Panc1 (cell line): ENCODE measurements around the gene MRPL21. TPM values are rescaled to one million over a fixed set of nuclear protein-coding genes. Genes with fewer than 3 reads are reported as not detected.

Source experiments
- ATAC-seq: fragments of 200-7000 bp; cut with Tn5 transposase; 2 replicates; pipeline ENCODE4 v1.9.1; 2020; ENCODE audit warnings: mild to moderate bottlenecking, moderate library complexity
- BruUV-seq: library from RNA; stranded (reverse); fragments of 400-500 nt; replicated peaks from 2 replicates; lab custom pipeline; 2021; lab: Mats Ljungman, UMichigan
- CTCF ChIA-PET: fragments of 300-600 bp; sonication (Branson Sonifier 250); formaldehyde crosslinking; loops from one replicate; lab custom pipeline; 2022; ENCODE audit warnings: antibody characterized with exemption; lab: Charles Lee
- POLR2A ChIA-PET: fragments of 300-600 bp; sonication (Branson Sonifier 250); formaldehyde crosslinking; loops from one replicate; lab custom pipeline; 2022; ENCODE audit warnings: antibody characterized with exemption; lab: Charles Lee
- DNase-seq: peaks from one replicate; pipeline ENCODE4 v3.0.0-alpha.2; 2010; ENCODE audit warnings: low read depth, low spot score
- H3K27ac ChIP-seq: 2 replicates; pipeline ENCODE4 v1.5.1; 2011; ENCODE audit warnings: mild to moderate bottlenecking, low read length, inconsistent platforms
- H3K27me3 ChIP-seq: fragments of 200-500 bp; sonication (Bioruptor generic); 2 replicates; pipeline ENCODE4 v1.6.0; 2014; ENCODE audit warnings: low read length, inconsistent platforms; ENCODE audit not compliant: control insufficient read depth, insufficient read depth
- H3K36me3 ChIP-seq: fragments of 200-500 bp; sonication (Bioruptor generic); 2 replicates; pipeline ENCODE4 v1.5.1; 2014; ENCODE audit warnings: inconsistent platforms, mild to moderate bottlenecking, low read length, moderate library complexity; ENCODE audit not compliant: control insufficient read depth, insufficient read depth
- H3K4me1 ChIP-seq: 2 replicates; pipeline ENCODE4 v1.5.1; 2011; ENCODE audit warnings: inconsistent platforms, mild to moderate bottlenecking, low read length, moderate library complexity; ENCODE audit not compliant: control insufficient read depth, insufficient read depth
- H3K4me3 ChIP-seq, 2 experiments: 2 replicates each; pipeline ENCODE4 v1.5.1; 2011 to 2012; ENCODE audit warnings: low read depth in 2 of 2, low read length in 2 of 2, mild to moderate bottlenecking in 2 of 2, inconsistent platforms in 1 of 2, moderate library complexity in 1 of 2
- H3K9me3 ChIP-seq: fragments of 200-500 bp; sonication (Bioruptor generic); 2 replicates; pipeline ENCODE4 v1.5.1; 2014; ENCODE audit warnings: low read depth, mild to moderate bottlenecking, inconsistent platforms, low read length, moderate library complexity; ENCODE audit not compliant: control insufficient read depth, insufficient read depth
- POLR2AphosphoS5 ChIP-seq: IDR thresholded peaks from 2 replicates; pipeline ENCODE4 v1.6.1; 2012; ENCODE audit warnings: mild to moderate bottlenecking, low read depth, low read length, moderate library complexity
- REST ChIP-seq, 2 experiments: IDR thresholded peaks; 2 replicates each; pipeline ENCODE4 v1.6.1; 2011 to 2012; ENCODE audit warnings: low read depth in 2 of 2, control low read depth in 1 of 2, low read length in 1 of 2, mild to moderate bottlenecking in 1 of 2, moderate library complexity in 1 of 2; ENCODE audit not compliant: insufficient read depth in 1 of 2
- SIN3A ChIP-seq: IDR thresholded peaks from 2 replicates; pipeline ENCODE4 v1.6.1; 2012; ENCODE audit warnings: low read depth, mild to moderate bottlenecking, low read length, moderate library complexity, borderline replicate concordance; ENCODE audit not compliant: insufficient read depth
- TCF7L2 ChIP-seq: IDR thresholded peaks from 2 replicates; pipeline ENCODE4 v1.6.1; 2011; ENCODE audit warnings: mild to moderate bottlenecking, low read depth, low read length, inconsistent platforms
- in situ Hi-C: cut with HindIII; loops from 2 replicates; pipeline ENCODE4 v1.10.0; 2016; ENCODE audit warnings: low sequenced_read_pairs, low pct_unique_long_range_greater_than_20kb
- intact Hi-C: fragments of 100-400 bp; cut with micrococcal nuclease; formaldehyde crosslinking; loops from one replicate; pipeline ENCODE4 v1.10.0; 2022; ENCODE audit not compliant: unreplicated experiment
- total RNA-seq: library from RNA; stranded (reverse); gene quantifications from one replicate; pipeline ENCODE4 v1.2.1, GENCODE V29; 2021; ENCODE audit not compliant: unreplicated experiment
- TF ChIP-seq, protein P1 (sequence below): fragments of 450-650 bp; IDR thresholded peaks from 2 replicates; pipeline ENCODE4 v1.5.1; 2017; ENCODE audit warnings: mild to moderate bottlenecking

Gene MRPL21
- total RNA-seq, 1 experiment from 2014 or later, result 94.9 TPM

GRCh38 chr11:68878022-68878421 lies 25.6 kb downstream of the MRPL21 start:
- in situ Hi-C loops (no loop called here), intact Hi-C loops (no loop called here)
- no peaks in the 10 kb centered on the region for H3K4me1 ChIP-seq
- H3K9me3 ChIP-seq, result no peaks in the 10 kb centered on the region
- CTCF ChIA-PET, result interaction anchor here (0.9 kb wide), 1 partner anchor 72 kb away, joined by 3 read pairs; no protein-coding TSS in a partner anchor
- no peaks in the 10 kb centered on the region for H3K36me3 ChIP-seq
- no peaks in the 10 kb centered on the region; the same call in 1 of the 2 replicates for H3K27me3 ChIP-seq
- no peak overlapping the region for H3K27ac ChIP-seq
- H3K4me3 ChIP-seq, result no peak overlapping the region
- DNase-seq (no peak), ATAC-seq (no peak)
- POLR2A ChIA-PET, result no interaction called here
- TF ChIP-seq, protein P1, sequence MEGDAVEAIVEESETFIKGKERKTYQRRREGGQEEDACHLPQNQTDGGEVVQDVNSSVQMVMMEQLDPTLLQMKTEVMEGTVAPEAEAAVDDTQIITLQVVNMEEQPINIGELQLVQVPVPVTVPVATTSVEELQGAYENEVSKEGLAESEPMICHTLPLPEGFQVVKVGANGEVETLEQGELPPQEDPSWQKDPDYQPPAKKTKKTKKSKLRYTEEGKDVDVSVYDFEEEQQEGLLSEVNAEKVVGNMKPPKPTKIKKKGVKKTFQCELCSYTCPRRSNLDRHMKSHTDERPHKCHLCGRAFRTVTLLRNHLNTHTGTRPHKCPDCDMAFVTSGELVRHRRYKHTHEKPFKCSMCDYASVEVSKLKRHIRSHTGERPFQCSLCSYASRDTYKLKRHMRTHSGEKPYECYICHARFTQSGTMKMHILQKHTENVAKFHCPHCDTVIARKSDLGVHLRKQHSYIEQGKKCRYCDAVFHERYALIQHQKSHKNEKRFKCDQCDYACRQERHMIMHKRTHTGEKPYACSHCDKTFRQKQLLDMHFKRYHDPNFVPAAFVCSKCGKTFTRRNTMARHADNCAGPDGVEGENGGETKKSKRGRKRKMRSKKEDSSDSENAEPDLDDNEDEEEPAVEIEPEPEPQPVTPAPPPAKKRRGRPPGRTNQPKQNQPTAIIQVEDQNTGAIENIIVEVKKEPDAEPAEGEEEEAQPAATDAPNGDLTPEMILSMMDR, result no peak
- no peak for TF ChIP-seq REST (IDR thresholded peaks at IDR 0.05; ENCODE audit: insufficient read depth in 1 of 2, low read depth in 2 of 2, low read length in 1 of 2)
- TF ChIP-seq SIN3A, result no peak
- no peak for TF ChIP-seq POLR2AphosphoS5
- no peak for TF ChIP-seq TCF7L2
- no TSS peak for BruUV-seq

GRCh38 chr11:68872216-68873003 lies 31.2 kb downstream of the MRPL21 start:
- ChIA-PET CTCF (no interaction called here), POLR2A (no interaction called here)
- no peaks in the 10 kb centered on the region for H3K9me3 ChIP-seq
- peaks cover 12% of the 10 kb centered on the region; the same call in 1 of the 2 replicates for H3K4me1 ChIP-seq
- ATAC-seq (no peak), DNase-seq (no peak)
- peaks cover 2% of the 10 kb centered on the region; the same call in 1 of the 2 replicates for H3K27me3 ChIP-seq
- intact Hi-C loops (no loop called here), in situ Hi-C loops (no loop called here)
- TF ChIP-seq TCF7L2 (no peak), POLR2AphosphoS5 (no peak), SIN3A (no peak), REST (IDR thresholded peaks at IDR 0.05; ENCODE audit: insufficient read depth in 1 of 2, low read depth in 2 of 2, low read length in 1 of 2) (no peak)
- TF ChIP-seq, protein P1, result no peak
- no TSS peak for BruUV-seq
- H3K27ac ChIP-seq, result 0 out of 2 replicates have a peak overlapping the region, but pooled peaks have one; percentile 29
- H3K4me3 ChIP-seq, result no peak overlapping the region
- no peaks in the 10 kb centered on the region for H3K36me3 ChIP-seq
